AG04449 (cell line): ENCODE results near the gene PTPRO.

Experiments used
- CTCF ChIA-PET: fragments of 350-600 bp; formaldehyde crosslinking; extraction: SDS; loops from one replicate; lab custom pipeline; 2021; ENCODE audit warnings: antibody characterized with exemption; lab: Yijun Ruan, JAX
- POLR2A ChIA-PET: fragments of 400-600, 350-600 bp; formaldehyde crosslinking; extraction: SDS; loops from one replicate; lab custom pipeline; 2020; ENCODE audit warnings: antibody characterized with exemption, inconsistent platforms; lab: Yijun Ruan, JAX
- DNase-seq: peaks from one replicate; pipeline ENCODE4 v3.0.0-alpha.2; 2010; ENCODE audit warnings: low read depth, low spot score
- H3K4me3 ChIP-seq: 2 replicates; pipeline ENCODE4 v1.5.1; 2011; ENCODE audit warnings: low read depth, mild to moderate bottlenecking, control low read depth, low read length
- CTCF ChIP-seq: IDR thresholded peaks from one replicate; pipeline ENCODE4 v1.5.1; 2011; ENCODE audit warnings: mild to moderate bottlenecking, moderate library complexity, low read length, control low read depth, inconsistent platforms; ENCODE audit not compliant: insufficient read depth; ENCODE audit errors: missing control alignments

The PTPRO gene

DNA sequence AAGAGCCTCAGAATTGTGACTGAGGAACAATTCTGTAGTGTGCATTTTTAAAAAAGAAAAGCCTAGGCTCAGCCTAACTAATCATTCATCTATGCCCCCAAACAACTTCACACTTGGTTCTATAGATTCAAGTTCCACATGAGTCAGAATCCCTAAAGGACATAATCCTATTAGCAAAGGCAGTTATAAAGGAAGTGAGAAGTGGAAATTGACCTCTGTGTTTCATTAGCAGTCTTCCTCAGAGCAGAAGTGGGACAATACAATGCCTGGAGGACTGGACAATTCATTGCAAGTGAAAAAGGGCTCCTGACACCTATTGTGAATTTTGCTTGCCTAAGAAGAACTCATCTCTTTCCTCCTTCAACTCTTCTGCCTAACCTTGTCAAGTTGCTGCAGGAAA lies 222.3 kb downstream of the PTPRO start:
- ChIA-PET CTCF (interaction anchor here (0.8 to 2.8 kb wide), 4 partner anchors 12 to 39 kb away, joined by 4 to 20 read pairs (median 9); no protein-coding TSS in a partner anchor), POLR2A (no interaction called here)
- no peak for DNase-seq
- no peak overlapping the region for H3K4me3 ChIP-seq
- TF ChIP-seq CTCF, result no peak

- no peak overlapping the region for H3K4me3 ChIP-seq
- ChIA-PET CTCF (interaction anchor here (0.8 to 2.8 kb wide), 8 partner anchors 11 to 310 kb away, joined by 3 to 20 read pairs (median 4); no protein-coding TSS in a partner anchor), POLR2A (no interaction called here)
- TF ChIP-seq CTCF, result no peak
- no peak for DNase-seq
Observed at GRCh38 chr12:15545334-15545733, 223.0 kb downstream of the PTPRO start.

DNA sequence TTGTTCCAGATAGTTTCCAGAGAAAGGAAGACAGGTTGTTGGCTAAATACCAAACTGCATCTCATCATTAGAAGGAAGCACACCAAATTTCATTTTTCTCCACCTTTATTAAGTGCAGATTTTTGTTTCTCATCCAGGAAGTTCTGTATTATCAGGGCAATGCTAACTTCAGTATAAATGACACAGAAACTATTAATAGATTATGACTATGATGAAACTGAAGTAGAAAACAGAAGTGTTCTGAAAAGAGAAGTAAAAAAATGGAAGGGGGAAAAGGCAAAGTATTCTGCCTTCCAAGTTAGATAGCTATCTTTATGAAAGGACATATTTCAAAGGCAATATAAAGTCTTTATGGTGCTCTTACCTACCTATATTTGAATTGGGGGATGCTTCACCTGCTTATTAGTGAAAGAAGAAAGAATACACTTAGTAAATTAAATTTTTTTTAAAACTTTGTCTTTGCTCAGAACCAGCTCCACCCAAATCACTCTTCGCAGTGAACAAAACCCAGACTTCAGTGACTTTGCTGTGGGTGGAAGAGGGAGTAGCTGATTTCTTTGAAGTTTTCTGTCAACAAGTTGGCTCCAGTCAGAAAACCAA lies 223.9 kb downstream of the PTPRO start:
- DNase-seq, result no peak
- POLR2A ChIA-PET, result no interaction called here
- CTCF ChIA-PET, result interaction anchor here (1.1 to 2.8 kb wide), 7 partner anchors 12 to 309 kb away, joined by 3 to 20 read pairs (median 4); no protein-coding TSS in a partner anchor
- H3K4me3 ChIP-seq, result no peak overlapping the region
- TF ChIP-seq CTCF, result no peak

GRCh38 chr12:15547063-15547462 lies 224.8 kb downstream of the PTPRO start:
- H3K4me3 ChIP-seq, result no peak overlapping the region
- CTCF ChIA-PET, result interaction anchor here (1.2 to 2.8 kb wide), 6 partner anchors 14 to 311 kb away, joined by 3 to 20 read pairs (median 4); no protein-coding TSS in a partner anchor
- no peak for DNase-seq
- POLR2A ChIA-PET, result no interaction called here
- TF ChIP-seq CTCF, result no peak

GRCh38 chr12:15547691-15548090 lies 225.4 kb downstream of the PTPRO start:
- ChIA-PET CTCF (interaction anchor here (0.7 to 2.8 kb wide), 7 partner anchors 14 to 311 kb away, joined by 3 to 13 read pairs (median 3); no protein-coding TSS in a partner anchor), POLR2A (no interaction called here)

GRCh38 chr12:15550793-15551192 lies 228.5 kb downstream of the PTPRO start:
- TF ChIP-seq CTCF, result no peak
- POLR2A ChIA-PET, result no interaction called here
- H3K4me3 ChIP-seq, result no peak overlapping the region
- DNase-seq, result no peak
- CTCF ChIA-PET, result interaction anchor here (0.8 to 4.6 kb wide), 6 partner anchors 10 to 305 kb away, joined by 3 to 25 read pairs (median 4); no protein-coding TSS in a partner anchor

More at GRCh38 chr12:15547691-15548090, 225.4 kb downstream of the PTPRO start:
- DNase-seq, result no peak
- no peak overlapping the region for H3K4me3 ChIP-seq
- TF ChIP-seq CTCF, result no peak
